Panc1 (cell line): Measurements from ENCODE around the gene IWS1. TPM values are rescaled to one million over a fixed set of nuclear protein-coding genes. Genes with fewer than 3 reads are reported as not detected.

Experiments
- ATAC-seq: fragments of 200-7000 bp; cut with Tn5 transposase; 2 replicates; pipeline ENCODE4 v1.9.1; 2020; ENCODE audit warnings: mild to moderate bottlenecking, moderate library complexity
- BruUV-seq: library from RNA; stranded (reverse); fragments of 400-500 nt; replicated peaks from 2 replicates; lab custom pipeline; 2021; lab: Mats Ljungman, UMichigan
- CTCF ChIA-PET: fragments of 300-600 bp; sonication (Branson Sonifier 250); formaldehyde crosslinking; loops from one replicate; lab custom pipeline; 2022; ENCODE audit warnings: antibody characterized with exemption; lab: Charles Lee
- POLR2A ChIA-PET: fragments of 300-600 bp; sonication (Branson Sonifier 250); formaldehyde crosslinking; loops from one replicate; lab custom pipeline; 2022; ENCODE audit warnings: antibody characterized with exemption; lab: Charles Lee
- DNase-seq: peaks from one replicate; pipeline ENCODE4 v3.0.0-alpha.2; 2010; ENCODE audit warnings: low read depth, low spot score
- H3K27ac ChIP-seq: 2 replicates; pipeline ENCODE4 v1.5.1; 2011; ENCODE audit warnings: mild to moderate bottlenecking, low read length, inconsistent platforms
- H3K27me3 ChIP-seq: fragments of 200-500 bp; sonication (Bioruptor generic); 2 replicates; pipeline ENCODE4 v1.6.0; 2014; ENCODE audit warnings: low read length, inconsistent platforms; ENCODE audit not compliant: control insufficient read depth, insufficient read depth
- H3K36me3 ChIP-seq: fragments of 200-500 bp; sonication (Bioruptor generic); 2 replicates; pipeline ENCODE4 v1.5.1; 2014; ENCODE audit warnings: inconsistent platforms, mild to moderate bottlenecking, low read length, moderate library complexity; ENCODE audit not compliant: control insufficient read depth, insufficient read depth
- H3K4me1 ChIP-seq: 2 replicates; pipeline ENCODE4 v1.5.1; 2011; ENCODE audit warnings: inconsistent platforms, mild to moderate bottlenecking, low read length, moderate library complexity; ENCODE audit not compliant: control insufficient read depth, insufficient read depth
- H3K4me3 ChIP-seq, 2 experiments: 2 replicates each; pipeline ENCODE4 v1.5.1; 2011 to 2012; ENCODE audit warnings: low read depth in 2 of 2, low read length in 2 of 2, mild to moderate bottlenecking in 2 of 2, inconsistent platforms in 1 of 2, moderate library complexity in 1 of 2
- H3K9me3 ChIP-seq: fragments of 200-500 bp; sonication (Bioruptor generic); 2 replicates; pipeline ENCODE4 v1.5.1; 2014; ENCODE audit warnings: low read depth, mild to moderate bottlenecking, inconsistent platforms, low read length, moderate library complexity; ENCODE audit not compliant: control insufficient read depth, insufficient read depth
- CTCF ChIP-seq: fragments of 450-650 bp; IDR thresholded peaks from 2 replicates; pipeline ENCODE4 v1.5.1; 2017; ENCODE audit warnings: mild to moderate bottlenecking
- POLR2AphosphoS5 ChIP-seq: IDR thresholded peaks from 2 replicates; pipeline ENCODE4 v1.6.1; 2012; ENCODE audit warnings: mild to moderate bottlenecking, low read depth, low read length, moderate library complexity
- REST ChIP-seq, 2 experiments: IDR thresholded peaks; 2 replicates each; pipeline ENCODE4 v1.6.1; 2011 to 2012; ENCODE audit warnings: low read depth in 2 of 2, control low read depth in 1 of 2, low read length in 1 of 2, mild to moderate bottlenecking in 1 of 2, moderate library complexity in 1 of 2; ENCODE audit not compliant: insufficient read depth in 1 of 2
- SIN3A ChIP-seq: IDR thresholded peaks from 2 replicates; pipeline ENCODE4 v1.6.1; 2012; ENCODE audit warnings: low read depth, mild to moderate bottlenecking, low read length, moderate library complexity, borderline replicate concordance; ENCODE audit not compliant: insufficient read depth
- TCF7L2 ChIP-seq: IDR thresholded peaks from 2 replicates; pipeline ENCODE4 v1.6.1; 2011; ENCODE audit warnings: mild to moderate bottlenecking, low read depth, low read length, inconsistent platforms
- in situ Hi-C: cut with HindIII; loops from 2 replicates; pipeline ENCODE4 v1.10.0; 2016; ENCODE audit warnings: low sequenced_read_pairs, low pct_unique_long_range_greater_than_20kb
- intact Hi-C: fragments of 100-400 bp; cut with micrococcal nuclease; formaldehyde crosslinking; loops from one replicate; pipeline ENCODE4 v1.10.0; 2022; ENCODE audit not compliant: unreplicated experiment
- total RNA-seq: library from RNA; stranded (reverse); gene quantifications from one replicate; pipeline ENCODE4 v1.2.1, GENCODE V29; 2021; ENCODE audit not compliant: unreplicated experiment

The IWS1 gene
- total RNA-seq, 1 experiment from 2014 or later, result 48.6 TPM

- ATAC-seq, result no peak
- Histone ChIP-seq H3K27ac (no peak overlapping the region), H3K27me3 (no peaks in the 10 kb centered on the region), H3K9me3 (no peaks in the 10 kb centered on the region; the same call in 1 of the 2 replicates), H3K36me3 (no peaks in the 10 kb centered on the region), H3K4me1 (no peaks in the 10 kb centered on the region), H3K4me3 (no peak overlapping the region)
- BruUV-seq, result no TSS peak
- no peak for DNase-seq
- ChIA-PET POLR2A (no interaction called here), CTCF (no interaction called here)
- in situ Hi-C loops, result no loop called here
- intact Hi-C loops, result no loop called here
- TF ChIP-seq TCF7L2 (no peak), CTCF (no peak), REST (IDR thresholded peaks at IDR 0.05; ENCODE audit: insufficient read depth in 1 of 2, low read depth in 2 of 2, low read length in 1 of 2) (no peak), POLR2AphosphoS5 (no peak), SIN3A (no peak)
Observed at GRCh38 chr2:127437781-127438726, 88.2 kb downstream of the IWS1 start.

GRCh38 chr2:127437056-127437455 lies 89.2 kb downstream of the IWS1 start:
- Histone ChIP-seq H3K9me3 (no peaks in the 10 kb centered on the region; the same call in 1 of the 2 replicates), H3K27me3 (no peaks in the 10 kb centered on the region), H3K4me1 (no peaks in the 10 kb centered on the region), H3K4me3 (no peak overlapping the region), H3K27ac (no peak overlapping the region), H3K36me3 (no peaks in the 10 kb centered on the region)
- DNase-seq (no peak), ATAC-seq (no peak)
- ChIA-PET CTCF (no interaction called here), POLR2A (no interaction called here)
- in situ Hi-C loops, result no loop called here
- intact Hi-C loops, result no loop called here
- TF ChIP-seq TCF7L2 (no peak), SIN3A (no peak), CTCF (no peak), POLR2AphosphoS5 (no peak), REST (IDR thresholded peaks at IDR 0.05; ENCODE audit: insufficient read depth in 1 of 2, low read depth in 2 of 2, low read length in 1 of 2) (no peak)
- BruUV-seq, result no TSS peak
